ENCODE measurements around the gene SLC38A11. TPM values are rescaled to one million over a fixed set of nuclear protein-coding genes. Genes with fewer than 3 reads are reported as not detected.

SLC38A11 gene
- polyA plus RNA-seq, 1 donor (not counting 4 experiments of a cell fraction or from before 2014, with no cell fraction given) = not detected

GRCh38 chr2:164937864-164938401, 17.4 kb downstream of the SLC38A11 start:
- FAIRE-seq = no peak
- no peak overlapping the region for H2AFZ ChIP-seq (ENCODE audit: control insufficient read depth, low read length)
- H3K9me1 ChIP-seq (ENCODE audit: control insufficient read depth, extremely low read depth, insufficient read depth, low read length) = no peaks in the 10 kb centered on the region

GRCh38 chr2:164935118-164936101, 19.9 kb downstream of the SLC38A11 start:
- no peaks in the 10 kb centered on the region for H4K20me1 ChIP-seq (ENCODE audit: control insufficient read depth, extremely low read depth, insufficient read depth, low read length)
- H3K9me1 ChIP-seq (ENCODE audit: control insufficient read depth, extremely low read depth, insufficient read depth, low read length) = no peaks in the 10 kb centered on the region
- DNase-seq (ENCODE audit: low read depth, low spot score) (no peak), FAIRE-seq (no peak)
- no peaks in the 10 kb centered on the region for H3K27me3 ChIP-seq (ENCODE audit: control insufficient read depth, extremely low read depth, insufficient read depth, low read length)
- H3K36me3 ChIP-seq (ENCODE audit: control insufficient read depth in 2 of 2, extremely low read depth in 1 of 2, insufficient read depth in 2 of 2, low read length in 2 of 2) = no peaks in the 10 kb centered on the region
- no peaks in the 10 kb centered on the region for H3K79me2 ChIP-seq (ENCODE audit: control insufficient read depth, insufficient read depth, low read length)
- no peak overlapping the region for H3K9ac ChIP-seq (ENCODE audit: control insufficient read depth, extremely low read depth, insufficient read depth, low read length)
- no peak overlapping the region for H2AFZ ChIP-seq (ENCODE audit: control insufficient read depth, low read length)
- no peak for TF ChIP-seq EZH2 (IDR thresholded peaks at IDR 0.05; ENCODE audit: low read length)
- no peak overlapping the region for H3K4me3 ChIP-seq (ENCODE audit: control insufficient read depth in 2 of 3, extremely low read depth in 1 of 3, insufficient read depth in 2 of 3, low read depth in 1 of 3, low read length in 3 of 3)
- H3K27ac ChIP-seq (ENCODE audit: control insufficient read depth, insufficient read depth, low read length) = no peak overlapping the region
- no peaks in the 10 kb centered on the region for H3K9me3 ChIP-seq (ENCODE audit: control insufficient read depth, low read depth, low read length)
- no peak overlapping the region for H3K4me2 ChIP-seq (ENCODE audit: control insufficient read depth, extremely low read depth, insufficient read depth, low read depth, low read length)
- H3K4me1 ChIP-seq (ENCODE audit: control insufficient read depth, extremely low read depth, insufficient read depth, low read length) = no peaks in the 10 kb centered on the region
- dilution Hi-C loops (cut with MboI; ENCODE audit: extremely low pct_ligation_motif_present, low sequenced_read_pairs) = no loop called here

More at GRCh38 chr2:164937864-164938401, 17.4 kb downstream of the SLC38A11 start:
- H3K36me3 ChIP-seq (ENCODE audit: control insufficient read depth in 2 of 2, extremely low read depth in 1 of 2, insufficient read depth in 2 of 2, low read length in 2 of 2) = no peaks in the 10 kb centered on the region
- H3K4me2 ChIP-seq (ENCODE audit: control insufficient read depth, extremely low read depth, insufficient read depth, low read depth, low read length) = no peak overlapping the region
- no peak overlapping the region for H3K9ac ChIP-seq (ENCODE audit: control insufficient read depth, extremely low read depth, insufficient read depth, low read length)
- H3K4me3 ChIP-seq (ENCODE audit: control insufficient read depth in 2 of 3, extremely low read depth in 1 of 3, insufficient read depth in 2 of 3, low read depth in 1 of 3, low read length in 3 of 3) = no peak overlapping the region
- H3K27ac ChIP-seq (ENCODE audit: control insufficient read depth, insufficient read depth, low read length) = no peak overlapping the region
- H4K20me1 ChIP-seq (ENCODE audit: control insufficient read depth, extremely low read depth, insufficient read depth, low read length) = no peaks in the 10 kb centered on the region
- H3K79me2 ChIP-seq (ENCODE audit: control insufficient read depth, insufficient read depth, low read length) = no peaks in the 10 kb centered on the region
- no peaks in the 10 kb centered on the region for H3K4me1 ChIP-seq (ENCODE audit: control insufficient read depth, extremely low read depth, insufficient read depth, low read length)
- dilution Hi-C loops (cut with MboI; ENCODE audit: extremely low pct_ligation_motif_present, low sequenced_read_pairs) = no loop called here
- H3K9me3 ChIP-seq (ENCODE audit: control insufficient read depth, low read depth, low read length) = no peaks in the 10 kb centered on the region
- H3K27me3 ChIP-seq (ENCODE audit: control insufficient read depth, extremely low read depth, insufficient read depth, low read length) = no peaks in the 10 kb centered on the region
- no peak for DNase-seq (ENCODE audit: low read depth, low spot score)
- TF ChIP-seq CTCF (optimal IDR thresholded peaks at IDR 0.05 in 1 of 3, IDR thresholded peaks at IDR 0.05 in 1 of 3, conservative IDR thresholded peaks at IDR 0.05 in 1 of 3; ENCODE audit: extremely low read depth in 1 of 3, insufficient read depth in 2 of 3, low read length in 3 of 3) (no peak), EZH2 (IDR thresholded peaks at IDR 0.05; ENCODE audit: low read length) (no peak)

Data from keratinocyte (primary cell).